ENCODE results near the gene AUNIP. TPM values are rescaled to one million over a fixed set of nuclear protein-coding genes. Genes with fewer than 3 reads are reported as not detected.

AUNIP gene
- total and polyA plus RNA-seq, 2 experiments from 2014 or later, result 2.2 to 2.3 TPM

GRCh38 chr1:25862785-25863485 lies 3.7 kb upstream of the AUNIP start:
- DNase-seq, result no peak
- no peaks in the 10 kb centered on the region for H3K4me1 ChIP-seq (ENCODE audit: insufficient read depth)
- in situ Hi-C loops (cut with MboI), result no loop called here
- WGBS, 2 experiments (ENCODE audit: low coverage in 1 of 2, low lambda C conversion rate in 2 of 2, missing lambda C conversion rate in 2 of 2), result 98 to 99% methylated on average over 20 of the region's 20 CpGs
- H4K20me1 ChIP-seq (ENCODE audit: insufficient read depth), result no peaks in the 10 kb centered on the region
- no peak overlapping the region for H3K4me3 ChIP-seq
- H3F3A ChIP-seq (ENCODE audit: insufficient read depth), result peaks cover 8% of the 10 kb centered on the region
- no peak for TF ChIP-seq EZH2phosphoT487 (IDR thresholded peaks at IDR 0.05; ENCODE audit: insufficient read depth, low read depth)
- TF ChIP-seq EZH2 (IDR thresholded peaks at IDR 0.05; ENCODE audit: insufficient read depth, poor library complexity, severe bottlenecking), result no peak
- H3K9me2 ChIP-seq (ENCODE audit: insufficient read depth), result no peaks in the 10 kb centered on the region
- H3K27ac ChIP-seq, result no peak overlapping the region
- no peak overlapping the region for H3K4me2 ChIP-seq (ENCODE audit: unreplicated experiment)
- no peak overlapping the region for H3K9ac ChIP-seq
- no peaks in the 10 kb centered on the region for H3K9me3 ChIP-seq (ENCODE audit: low read depth)
- H2AFZ ChIP-seq, result no peak overlapping the region
- H3K27me3 ChIP-seq (replicated peaks; ENCODE audit: insufficient read depth), result no peaks in the 10 kb centered on the region
- no peaks in the 10 kb centered on the region; the same call in 1 of the 2 replicates for H3K36me3 ChIP-seq (ENCODE audit: low read depth)
- H3K79me2 ChIP-seq (ENCODE audit: insufficient read depth), result peaks cover 8% of the 10 kb centered on the region; the same call in 1 of the 2 replicates

- WGBS, 2 experiments (ENCODE audit: low coverage in 1 of 2, low lambda C conversion rate in 2 of 2, missing lambda C conversion rate in 2 of 2), result 79 to 85% methylated on average over 10 to 16 of the region's 16 CpGs
- Histone ChIP-seq H2AFZ (no peak overlapping the region), H3K27me3 (replicated peaks; ENCODE audit: insufficient read depth) (no peaks in the 10 kb centered on the region), H3K9ac (no peak overlapping the region), H3F3A (ENCODE audit: insufficient read depth) (peaks cover 8% of the 10 kb centered on the region), H3K4me3 (no peak overlapping the region), H3K4me2 (ENCODE audit: unreplicated experiment) (no peak overlapping the region), H4K20me1 (ENCODE audit: insufficient read depth) (no peaks in the 10 kb centered on the region), H3K9me3 (ENCODE audit: low read depth) (no peaks in the 10 kb centered on the region), H3K27ac (no peak overlapping the region), H3K4me1 (ENCODE audit: insufficient read depth) (no peaks in the 10 kb centered on the region), H3K9me2 (ENCODE audit: insufficient read depth) (no peaks in the 10 kb centered on the region), H3K79me2 (ENCODE audit: insufficient read depth) (peaks cover 19% of the 10 kb centered on the region; the same call in 1 of the 2 replicates), H3K36me3 (ENCODE audit: low read depth) (no peaks in the 10 kb centered on the region; the same call in 1 of the 2 replicates)
- no peak for TF ChIP-seq EZH2 (IDR thresholded peaks at IDR 0.05; ENCODE audit: insufficient read depth, poor library complexity, severe bottlenecking)
- TF ChIP-seq EZH2phosphoT487 (IDR thresholded peaks at IDR 0.05; ENCODE audit: insufficient read depth, low read depth), result no peak
- in situ Hi-C loops (cut with MboI), result no loop called here
- no peak for DNase-seq
Measured at GRCh38 chr1:25861316-25862286, 2.3 kb upstream of the AUNIP start.

- H3K79me2 ChIP-seq (ENCODE audit: insufficient read depth), result peaks cover 34% of the 10 kb centered on the region; the same call in 1 of the 2 replicates
- H3K9ac ChIP-seq, result peak overlapping the region; percentile 91
- no peaks in the 10 kb centered on the region for H3K9me2 ChIP-seq (ENCODE audit: insufficient read depth)
- H4K20me1 ChIP-seq (ENCODE audit: insufficient read depth), result no peaks in the 10 kb centered on the region
- peaks cover 8% of the 10 kb centered on the region for H3F3A ChIP-seq (ENCODE audit: insufficient read depth)
- TF ChIP-seq EZH2 (IDR thresholded peaks at IDR 0.05; ENCODE audit: insufficient read depth, poor library complexity, severe bottlenecking), result no peak
- no peak for TF ChIP-seq EZH2phosphoT487 (IDR thresholded peaks at IDR 0.05; ENCODE audit: insufficient read depth, low read depth)
- no peak for DNase-seq
- no peak overlapping the region for H3K27ac ChIP-seq
- no peaks in the 10 kb centered on the region for H3K4me1 ChIP-seq (ENCODE audit: insufficient read depth)
- H3K9me3 ChIP-seq (ENCODE audit: low read depth), result no peaks in the 10 kb centered on the region
- H2AFZ ChIP-seq, result peak overlapping the region; percentile 96
- in situ Hi-C loops (cut with MboI), result no loop called here
- peak overlapping the region; percentile 96 for H3K4me2 ChIP-seq (ENCODE audit: unreplicated experiment)
- WGBS, 2 experiments (ENCODE audit: low coverage in 1 of 2, low lambda C conversion rate in 2 of 2, missing lambda C conversion rate in 2 of 2), result 36 to 37% methylated on average over 7 of the region's 7 CpGs
- no peaks in the 10 kb centered on the region for H3K27me3 ChIP-seq (replicated peaks; ENCODE audit: insufficient read depth)
- peak overlapping the region; percentile 89 for H3K4me3 ChIP-seq
- H3K36me3 ChIP-seq (ENCODE audit: low read depth), result no peaks in the 10 kb centered on the region; the same call in 1 of the 2 replicates
Measured at GRCh38 chr1:25858494-25858893, 763 bp downstream of the AUNIP start.

GRCh38 chr1:25856856-25857255 lies 2.4 kb downstream of the AUNIP start:
- peaks cover 8% of the 10 kb centered on the region for H3F3A ChIP-seq (ENCODE audit: insufficient read depth)
- H3K9me3 ChIP-seq (ENCODE audit: low read depth), result no peaks in the 10 kb centered on the region
- in situ Hi-C loops (cut with MboI), result no loop called here
- H3K27ac ChIP-seq, result no peak overlapping the region
- no peaks in the 10 kb centered on the region for H4K20me1 ChIP-seq (ENCODE audit: insufficient read depth)
- H2AFZ ChIP-seq, result no peak overlapping the region
- H3K9me2 ChIP-seq (ENCODE audit: insufficient read depth), result no peaks in the 10 kb centered on the region
- H3K4me2 ChIP-seq (ENCODE audit: unreplicated experiment), result no peak overlapping the region
- TF ChIP-seq EZH2 (IDR thresholded peaks at IDR 0.05; ENCODE audit: insufficient read depth, poor library complexity, severe bottlenecking), result no peak
- no peak for TF ChIP-seq EZH2phosphoT487 (IDR thresholded peaks at IDR 0.05; ENCODE audit: insufficient read depth, low read depth)
- H3K4me1 ChIP-seq (ENCODE audit: insufficient read depth), result no peaks in the 10 kb centered on the region
- H3K36me3 ChIP-seq (ENCODE audit: low read depth), result no peaks in the 10 kb centered on the region
- no peaks in the 10 kb centered on the region for H3K27me3 ChIP-seq (replicated peaks; ENCODE audit: insufficient read depth)
- no peak overlapping the region for H3K9ac ChIP-seq
- no peak for DNase-seq
- H3K4me3 ChIP-seq, result no peak overlapping the region
- 90 to 92% methylated on average over 11 of the region's 11 CpGs for WGBS, 2 experiments (ENCODE audit: low coverage in 1 of 2, low lambda C conversion rate in 2 of 2, missing lambda C conversion rate in 2 of 2)
- peaks cover 45% of the 10 kb centered on the region; the same call in 1 of the 2 replicates for H3K79me2 ChIP-seq (ENCODE audit: insufficient read depth)

Data from GM23248 (cell line).